ENCODE results near the gene SDF4.
"Not testable (repeated sequence)": the region's sequence is repeated elsewhere in the genome, so short reads cannot be mapped to it uniquely, and the experiment has no call there.

SDF4 gene

GRCh38 chr1:1179983-1180861, 51.6 kb downstream of the SDF4 start:
- DNase-seq (ENCODE audit: low spot score): no peak

GRCh38 chr1:1179346-1179982, 52.3 kb downstream of the SDF4 start:
- no peak for DNase-seq (ENCODE audit: low spot score)

DNA sequence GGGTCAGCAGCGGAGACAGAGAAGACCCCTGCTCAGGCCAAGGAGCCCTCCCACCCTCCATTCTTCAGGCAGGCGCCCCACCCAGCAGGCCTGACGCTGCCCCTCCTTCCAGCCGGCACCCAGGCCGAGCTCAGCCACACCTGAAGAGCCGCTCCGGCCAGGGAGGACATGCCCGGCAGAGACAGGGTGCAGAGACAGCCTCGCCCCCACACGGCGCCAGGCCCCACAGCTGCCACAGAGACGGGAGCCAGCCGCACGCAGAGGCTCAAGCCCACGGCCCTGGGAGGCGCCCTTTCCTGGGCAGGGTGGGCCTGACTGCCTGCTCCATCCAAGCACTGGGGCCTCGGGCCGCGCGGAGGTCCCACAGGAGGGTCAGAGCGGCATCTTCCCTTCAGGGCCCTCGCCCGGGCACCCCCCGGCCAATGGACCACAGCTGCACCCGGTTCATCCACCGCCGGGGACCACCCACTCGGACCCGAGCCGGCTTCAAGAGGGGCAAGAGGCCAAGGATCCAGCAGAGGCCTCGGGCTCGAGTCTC, 52.9 kb downstream of the SDF4 start:
- DNase-seq (ENCODE audit: low spot score): no peak

DNA sequence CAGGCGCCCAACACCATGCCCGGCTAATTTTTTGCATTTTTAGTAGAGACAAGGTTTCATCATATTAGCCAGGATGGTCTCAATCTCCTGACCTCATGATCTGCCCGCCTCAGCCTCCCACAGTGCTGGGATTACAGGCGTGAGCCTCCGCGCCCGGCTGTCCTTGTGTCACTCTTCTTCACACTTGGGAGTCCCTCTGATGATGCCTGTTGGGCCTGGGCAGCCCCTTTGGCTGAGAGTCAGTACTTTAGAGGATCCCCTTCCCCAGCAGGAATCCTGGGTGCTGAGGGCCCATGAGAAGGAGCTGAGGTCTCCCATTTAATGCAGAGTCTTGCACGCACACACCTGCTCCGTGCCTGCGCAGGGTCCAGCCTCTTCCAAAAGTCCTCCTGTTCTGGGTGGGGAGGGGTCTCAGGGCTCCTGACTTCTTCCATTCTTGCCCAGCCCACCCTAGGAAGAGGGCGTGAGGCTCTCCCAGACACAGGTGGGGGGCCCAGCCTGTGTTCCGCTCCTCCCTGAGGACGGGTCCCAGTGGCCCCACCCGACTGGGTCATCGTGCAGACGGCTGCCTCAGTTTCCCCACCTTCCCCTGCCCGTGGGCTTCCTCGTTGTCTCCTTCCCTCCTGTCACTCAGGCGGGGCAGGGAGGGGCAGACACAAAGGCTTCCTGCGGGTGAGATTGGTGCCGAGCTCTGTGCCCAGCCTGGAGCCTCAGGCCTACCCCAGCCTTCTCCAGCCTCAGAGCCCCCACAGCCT, 54.2 kb downstream of the SDF4 start:
- DNase-seq (ENCODE audit: low spot score): no peak

GRCh38 chr1:1176931-1177330, 54.9 kb downstream of the SDF4 start:
- no peak for DNase-seq (ENCODE audit: low spot score)

GRCh38 chr1:1176063-1176761, 55.6 kb downstream of the SDF4 start:
- DNase-seq (ENCODE audit: low spot score): not testable (repeated sequence)

DNA sequence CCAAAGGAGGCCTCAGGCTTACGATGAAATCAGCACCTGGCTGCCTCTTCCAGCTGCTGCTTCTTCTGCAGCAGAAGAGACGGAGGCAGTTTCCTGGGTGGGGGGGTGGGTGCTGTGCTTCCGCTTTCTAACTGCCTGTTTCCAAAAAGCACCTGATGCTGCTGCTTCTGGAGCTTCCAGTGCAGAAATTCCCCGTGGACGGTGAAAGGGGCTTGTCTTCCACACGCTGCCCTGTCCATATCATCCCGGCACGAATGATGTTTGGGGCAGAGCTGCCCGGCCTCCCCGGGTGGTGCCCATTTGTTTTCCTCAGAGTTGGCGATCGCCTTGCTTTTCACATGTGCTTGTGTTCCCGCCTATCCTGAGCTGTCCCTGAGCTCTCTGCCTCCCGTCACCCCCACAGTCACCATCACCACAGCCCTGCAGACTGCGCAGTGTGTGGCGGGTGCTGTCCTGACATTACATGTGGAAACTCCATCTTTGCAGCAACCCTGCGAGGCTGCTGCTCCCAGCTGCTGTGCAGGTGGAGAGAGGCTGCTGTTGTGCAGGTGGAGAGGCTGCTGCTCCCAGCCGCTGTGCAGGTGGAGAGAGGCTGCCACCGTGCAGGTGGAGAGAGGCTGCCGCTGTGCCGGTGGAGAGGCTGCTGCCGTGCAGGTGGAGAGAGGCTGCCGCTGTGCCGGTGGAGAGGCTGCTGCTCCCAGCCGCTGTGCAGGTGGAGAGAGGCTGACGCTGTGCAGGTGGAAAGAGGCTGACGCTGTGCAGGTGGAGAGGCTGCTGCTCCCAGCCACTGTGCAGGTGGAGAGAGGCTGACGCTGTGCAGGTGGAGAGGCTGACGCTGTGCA, 56.4 kb downstream of the SDF4 start:
- DNase-seq (ENCODE audit: low spot score): no peak

GRCh38 chr1:1173793-1174415, 57.9 kb downstream of the SDF4 start, which contains the start of gene TTLL10:
Gene TTLL10, plus strand, starts transcription at chr1:1173880. Its CDS starts 5,336 bp downstream, at chr1:1179216.
- no peak for DNase-seq (ENCODE audit: low spot score)

- no peak for DNase-seq (ENCODE audit: low spot score)
Measured at GRCh38 chr1:1173061-1173792, 58.6 kb downstream of the SDF4 start.

- DNase-seq (ENCODE audit: low spot score): no peak
Measured at GRCh38 chr1:1171546-1172340, 60.1 kb downstream of the SDF4 start.

GRCh38 chr1:1171161-1171545, 60.6 kb downstream of the SDF4 start:
- no peak for DNase-seq (ENCODE audit: low spot score)

DNA sequence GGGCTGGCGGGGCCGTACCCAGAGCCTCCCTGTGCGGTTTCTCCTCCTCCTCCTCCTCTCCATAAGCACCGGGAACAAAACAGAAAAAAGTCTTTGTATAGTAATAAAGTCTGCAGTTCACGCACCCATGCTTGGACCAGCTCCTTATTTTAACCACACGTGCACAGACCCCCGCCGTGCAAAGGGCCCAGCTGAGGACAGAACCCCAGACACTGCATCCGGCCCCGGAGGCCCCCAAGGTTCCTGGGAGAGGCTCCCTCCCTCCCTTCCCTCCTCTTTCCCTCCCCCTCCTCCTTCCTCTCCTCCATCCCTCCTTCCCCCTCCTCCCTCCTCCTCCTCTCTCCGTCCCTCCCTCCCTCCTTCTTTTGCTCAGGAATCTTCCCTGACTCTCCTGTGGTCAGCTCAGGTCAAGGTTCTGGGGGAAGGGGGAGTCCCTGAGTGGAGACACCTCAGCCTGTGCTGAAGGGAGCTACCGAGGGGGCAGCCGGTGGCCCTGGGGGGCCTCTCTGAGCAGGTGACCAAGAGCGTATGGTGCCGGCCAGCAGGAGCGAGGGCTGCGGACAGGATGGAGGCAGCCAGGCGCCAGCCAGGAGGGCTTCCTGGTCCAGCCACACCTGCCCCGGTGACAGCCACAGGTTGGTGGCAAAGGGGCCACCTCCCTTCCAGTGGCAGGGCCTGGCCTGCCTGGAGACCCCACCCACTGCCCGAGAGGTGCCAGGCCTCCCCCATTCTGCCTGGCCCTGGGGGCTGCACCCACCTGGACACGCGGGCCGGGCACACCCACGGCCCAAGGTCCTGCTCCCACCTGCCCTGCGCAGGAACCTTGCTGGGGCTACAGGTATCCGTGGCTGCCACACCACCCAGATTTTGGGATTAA, 61.3 kb downstream of the SDF4 start:
- DNase-seq (ENCODE audit: low spot score): no peak

DNA sequence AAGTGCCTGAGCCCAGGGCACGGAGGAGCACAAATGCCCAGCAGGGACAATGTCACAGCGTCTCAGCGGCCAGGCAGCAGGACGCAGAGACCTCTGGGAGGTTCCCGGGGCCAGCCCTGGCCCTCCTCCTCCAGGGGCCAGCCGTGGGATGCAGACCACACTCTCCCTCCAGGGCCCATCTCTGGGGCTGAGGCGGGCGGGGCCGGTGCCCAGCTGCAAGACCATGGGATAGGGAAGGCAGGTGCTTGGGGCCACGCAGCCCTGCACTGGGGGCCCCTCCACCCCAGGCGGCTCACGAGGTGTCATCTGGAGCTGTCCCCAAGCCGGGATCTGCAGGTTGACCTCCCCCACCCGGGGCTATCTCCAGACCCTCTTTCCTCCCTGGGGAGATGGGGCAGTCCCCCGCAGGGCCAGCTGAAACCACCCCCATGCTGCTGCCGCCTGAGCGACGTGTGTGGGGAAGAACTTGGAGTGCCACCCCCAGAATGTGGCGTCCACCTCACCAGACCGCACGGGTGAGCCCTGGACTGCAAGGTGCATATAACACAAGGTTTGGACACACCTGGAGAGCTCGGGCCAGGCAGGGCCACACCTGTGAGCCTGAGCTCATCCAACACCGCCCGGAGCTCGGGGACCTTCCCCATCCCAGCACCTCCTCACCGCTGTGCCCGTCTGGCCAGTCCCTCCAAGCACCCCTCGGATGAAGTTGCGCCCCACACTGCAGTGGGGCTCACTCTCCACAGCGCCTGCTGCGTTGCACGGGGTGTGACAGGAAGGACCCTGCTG, 62.2 kb downstream of the SDF4 start:
- DNase-seq (ENCODE audit: low spot score): no peak

DNA sequence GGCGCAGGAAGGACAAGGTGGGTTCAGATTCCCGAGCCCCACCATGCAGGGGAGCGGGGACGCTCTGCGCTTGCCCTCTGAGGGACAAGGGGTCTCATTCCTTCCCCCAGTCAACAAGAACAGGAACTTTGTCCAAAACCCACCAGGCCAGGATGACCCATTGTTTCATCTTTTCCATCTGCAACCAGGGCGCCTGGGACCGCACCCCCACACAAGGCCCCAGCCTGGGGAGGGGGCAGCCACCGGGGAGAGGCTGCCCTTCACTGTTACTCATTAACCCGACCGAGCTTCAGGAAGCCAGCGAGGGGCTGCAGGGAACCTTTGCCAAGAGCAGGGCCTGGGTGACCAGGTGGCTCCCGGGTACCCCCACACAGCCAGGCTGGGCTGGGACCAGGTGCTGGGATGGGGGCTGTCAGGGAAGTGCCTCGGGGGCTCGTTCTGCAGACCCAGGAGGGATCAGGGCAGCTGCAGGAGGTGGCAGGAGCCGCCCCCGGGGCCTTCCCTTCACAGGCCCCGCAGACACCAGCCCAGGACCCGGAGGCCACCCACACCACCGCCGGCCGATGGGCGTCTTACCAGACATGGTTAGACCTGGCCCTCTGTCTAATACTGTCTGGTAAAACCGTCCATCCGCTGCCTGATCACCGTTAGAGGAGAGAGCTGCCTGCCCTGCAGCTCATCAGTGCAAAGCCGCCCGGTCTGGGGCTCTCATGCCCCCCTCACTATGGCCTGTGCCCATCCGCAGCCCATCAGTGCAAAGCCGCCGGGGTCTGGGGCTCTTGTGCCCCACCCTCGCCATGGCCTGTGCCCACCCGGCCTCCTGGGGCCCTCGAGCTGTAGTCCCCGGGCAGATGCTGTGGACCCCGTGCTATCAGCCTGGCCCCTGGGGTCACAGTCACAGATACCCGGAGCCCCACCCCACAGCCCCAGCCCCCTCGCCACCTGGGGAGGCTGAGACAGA, 63.1 kb downstream of the SDF4 start:
- DNase-seq (ENCODE audit: low spot score): no peak

- DNase-seq (ENCODE audit: low spot score): no peak
Measured at GRCh38 chr1:1167841-1168450, 63.9 kb downstream of the SDF4 start.
